Activated CD4-positive, alpha-beta T cell treated with anti-CD3 and anti-CD28 coated beads, Interleukin-2, amount 50 U/mL, for 16 hours (primary cell): ENCODE data around the gene STAG1.
"Not testable (repeated sequence)": the region's sequence is repeated elsewhere in the genome, so short reads cannot be mapped to it uniquely, and the experiment has no call there.

Experiments
- DNase-seq: peaks from one replicate; pipeline ENCODE4 v3.0.0-alpha.2; 2020

Gene STAG1

DNA sequence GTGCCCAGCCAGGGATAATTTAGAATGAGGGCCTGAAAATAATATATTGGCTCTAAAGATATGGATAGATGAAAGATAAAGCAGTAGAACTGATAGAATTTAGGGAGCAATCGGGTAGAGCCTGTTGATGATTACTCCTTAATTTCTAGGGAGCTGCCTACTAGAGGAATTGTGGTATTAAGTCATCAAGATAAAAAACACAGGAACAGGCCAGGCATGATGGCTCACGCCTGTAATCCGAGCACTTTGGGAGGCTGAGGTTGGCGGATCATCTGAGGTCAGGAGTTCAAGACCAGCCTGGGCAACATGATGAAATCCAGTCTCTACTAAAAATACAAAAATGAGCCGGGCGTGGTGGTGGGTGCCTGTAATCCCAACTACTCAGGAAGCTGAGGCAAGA, 371.6 kb downstream of the STAG1 start:
- DNase-seq, result no peak

DNA sequence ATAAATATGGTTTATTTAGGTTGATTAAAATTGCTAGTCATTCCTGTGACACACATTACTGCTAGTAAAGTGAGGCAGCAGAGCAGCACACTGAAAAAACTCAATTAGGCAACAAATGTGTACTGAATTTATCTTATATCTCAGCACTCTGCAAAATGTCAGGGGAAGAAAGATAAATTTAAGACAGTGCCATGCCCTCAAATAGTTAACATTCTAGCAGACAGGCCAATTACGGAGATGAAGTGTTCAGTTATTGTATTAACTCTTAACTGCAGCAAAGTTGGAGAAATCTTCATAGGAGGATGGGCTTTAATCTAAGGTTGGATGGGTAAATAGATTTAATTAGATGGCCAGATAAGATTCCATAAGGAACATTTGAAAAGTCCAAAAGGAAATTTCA, 374.2 kb downstream of the STAG1 start:
- DNase-seq, result no peak

DNA sequence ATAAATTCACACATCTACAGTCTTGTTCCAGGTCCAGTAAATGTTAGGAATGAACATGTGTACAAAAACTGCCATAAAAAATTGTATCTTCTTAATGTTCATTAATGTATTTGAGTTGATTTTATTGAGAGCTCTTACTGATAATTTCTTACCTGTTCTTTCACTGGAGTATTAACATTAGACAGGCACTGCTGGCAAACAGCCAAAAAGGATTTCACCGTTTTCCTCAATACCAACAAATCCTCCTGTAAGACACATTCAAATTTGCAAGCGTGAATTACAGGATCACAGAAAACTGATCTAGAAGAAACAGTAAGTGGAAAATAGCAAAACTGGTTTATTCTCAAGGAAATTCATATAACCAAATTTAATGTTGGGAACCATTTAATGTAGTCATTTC, 374.7 kb downstream of the STAG1 start:
- DNase-seq, result no peak

DNA sequence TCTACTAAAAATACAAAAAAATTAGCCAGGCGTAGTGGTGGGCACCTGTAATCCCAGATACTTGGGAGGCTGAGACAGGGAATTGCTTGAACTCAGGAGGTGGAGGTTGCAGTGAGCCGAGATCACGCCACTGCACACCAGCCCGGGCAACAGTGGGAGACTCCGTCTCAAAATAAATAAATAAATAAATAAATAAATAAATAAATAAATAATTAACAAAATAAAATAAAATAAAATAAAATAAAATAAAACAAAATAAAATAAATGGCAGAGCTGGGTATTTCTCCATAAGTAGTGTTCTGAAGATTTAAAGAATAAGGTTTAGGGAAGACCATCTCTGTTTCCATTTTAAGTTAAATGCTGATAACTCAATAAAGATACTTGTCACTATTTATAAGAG, 376.4 kb downstream of the STAG1 start:
- DNase-seq, result not testable (repeated sequence)

DNA sequence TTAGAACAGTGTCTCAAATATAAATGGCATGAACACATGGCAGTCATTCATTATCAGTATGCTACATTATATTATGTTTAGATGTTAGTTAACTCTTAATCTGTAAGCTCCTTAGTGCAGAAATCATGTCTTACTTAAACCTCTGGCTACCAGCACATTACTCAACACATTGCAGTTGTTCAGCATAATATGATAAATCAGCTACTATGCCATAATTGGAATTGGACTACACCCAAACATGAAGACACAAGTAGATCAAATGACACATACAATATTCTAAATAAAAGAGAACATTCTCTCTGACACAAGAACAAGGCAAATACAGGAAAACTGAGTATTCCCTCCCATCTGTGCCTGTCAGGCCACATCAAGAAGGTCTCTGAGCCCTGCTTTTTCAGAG, 385.9 kb downstream of the STAG1 start:
- no peak for DNase-seq

DNA sequence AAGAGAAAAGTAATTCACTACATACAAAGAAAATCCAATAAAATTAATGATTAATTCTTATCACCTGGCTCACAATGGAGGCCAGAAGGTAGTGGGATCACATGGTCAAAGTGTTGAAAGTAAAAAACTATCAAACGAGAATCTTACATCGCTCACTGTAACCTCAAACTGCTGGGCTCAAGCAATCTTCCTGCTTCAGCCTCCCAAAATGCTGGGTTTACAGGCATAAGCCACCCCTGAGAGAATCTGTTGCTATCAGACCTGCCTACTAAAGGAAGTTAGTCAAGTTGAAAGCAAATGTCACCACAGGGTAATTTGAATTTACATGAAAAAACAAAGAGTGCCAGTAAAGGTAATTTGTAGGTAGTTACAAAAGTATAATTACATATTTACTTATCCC, 398.7 kb downstream of the STAG1 start:
- peak; percentile 73 for DNase-seq

DNA sequence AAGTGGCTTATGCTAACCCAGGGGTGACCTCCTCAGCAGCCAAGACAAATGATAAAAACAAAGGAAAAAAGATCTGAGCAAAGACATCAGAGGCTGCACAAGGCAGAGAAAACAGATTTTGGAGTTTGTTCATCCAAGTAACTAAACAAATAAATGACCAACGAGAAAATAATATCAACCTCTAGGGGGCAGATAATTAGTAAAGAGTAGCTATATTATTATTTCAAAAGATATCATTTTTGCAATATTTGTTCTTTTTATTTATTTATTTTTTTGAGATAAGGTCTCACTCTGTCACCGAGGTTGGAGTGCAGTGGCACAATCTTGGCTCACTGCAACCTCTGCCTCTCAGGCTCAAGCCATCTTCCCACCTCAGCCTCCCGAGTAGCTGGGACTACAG, 400.3 kb downstream of the STAG1 start:
- DNase-seq, result no peak

DNA sequence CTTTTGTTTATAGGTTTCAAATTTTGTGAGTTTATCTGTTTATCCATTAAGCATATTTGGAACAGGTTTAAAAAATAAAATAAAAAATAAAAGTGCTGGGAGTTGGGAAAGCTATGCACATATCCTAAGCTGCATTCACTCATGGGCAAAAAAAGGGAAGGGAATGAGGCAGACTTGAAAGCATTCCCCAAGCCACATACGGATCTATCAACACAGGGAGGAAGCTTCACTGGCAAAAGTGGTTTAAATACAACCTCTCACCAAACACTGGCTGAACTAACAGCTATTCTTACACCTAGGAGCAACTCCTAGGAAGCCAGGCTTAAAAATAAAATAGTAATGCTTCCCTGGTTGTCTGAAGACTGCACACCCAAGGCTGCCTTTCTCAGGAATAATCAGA, 400.8 kb downstream of the STAG1 start:
- DNase-seq, result no peak

DNA sequence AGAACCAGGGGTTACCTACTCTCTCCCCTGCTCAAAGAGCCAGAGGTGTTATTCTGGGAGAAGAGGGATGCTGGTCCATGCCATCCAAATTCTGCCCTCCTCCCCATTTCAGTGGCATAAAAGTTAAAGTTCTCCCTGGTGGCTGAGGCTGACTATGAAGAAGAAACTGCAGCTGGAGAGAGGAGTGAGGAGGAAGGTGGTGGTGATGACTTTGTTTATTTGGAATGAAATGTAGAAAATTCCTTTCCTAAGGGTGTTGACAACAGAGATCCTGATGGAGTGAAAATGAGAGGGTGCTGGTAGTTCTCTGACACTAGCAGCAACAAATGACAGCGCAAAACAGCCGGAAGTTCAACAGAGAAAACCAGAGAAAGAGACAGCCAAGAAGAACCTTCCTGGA, 401.6 kb downstream of the STAG1 start:
- DNase-seq, result no peak

DNA sequence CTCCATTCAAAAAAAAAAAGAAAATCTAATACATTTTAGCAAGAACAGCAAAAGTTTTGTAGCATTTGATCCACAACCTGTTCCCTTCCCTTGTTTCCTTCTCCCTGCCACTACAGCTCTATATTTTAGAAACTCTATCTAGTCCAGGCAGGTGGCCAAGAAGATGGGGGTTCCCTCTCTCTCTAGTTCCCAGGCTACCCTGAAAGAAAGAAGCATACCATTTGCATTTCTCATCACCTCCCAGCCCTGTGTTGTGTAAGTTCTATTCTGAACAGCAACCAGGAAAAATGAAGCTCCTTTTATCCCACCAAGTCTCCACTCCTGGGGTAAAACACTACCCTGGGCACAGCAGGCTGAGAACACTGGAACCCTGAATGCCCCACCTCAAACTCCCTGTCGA, 402.0 kb downstream of the STAG1 start:
- no peak for DNase-seq

DNA sequence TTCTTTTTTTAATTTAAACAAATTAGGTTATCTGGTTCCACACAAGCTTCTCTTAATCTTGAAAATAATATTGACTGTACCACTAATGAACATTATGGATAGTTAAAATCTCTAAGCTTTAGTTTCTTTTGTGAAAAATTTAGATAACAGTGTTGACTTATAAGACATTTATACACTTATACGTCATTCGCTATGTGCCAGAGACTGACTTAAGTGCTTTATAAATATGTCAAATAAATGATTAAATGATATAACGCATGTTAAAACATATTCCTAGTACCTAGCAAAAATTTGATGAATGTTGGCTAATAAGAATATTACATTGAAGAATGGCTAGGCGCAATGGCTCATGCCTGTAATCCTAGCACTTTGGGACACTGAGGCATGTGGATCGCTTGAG, 405.7 kb downstream of the STAG1 start:
- no peak for DNase-seq

DNA sequence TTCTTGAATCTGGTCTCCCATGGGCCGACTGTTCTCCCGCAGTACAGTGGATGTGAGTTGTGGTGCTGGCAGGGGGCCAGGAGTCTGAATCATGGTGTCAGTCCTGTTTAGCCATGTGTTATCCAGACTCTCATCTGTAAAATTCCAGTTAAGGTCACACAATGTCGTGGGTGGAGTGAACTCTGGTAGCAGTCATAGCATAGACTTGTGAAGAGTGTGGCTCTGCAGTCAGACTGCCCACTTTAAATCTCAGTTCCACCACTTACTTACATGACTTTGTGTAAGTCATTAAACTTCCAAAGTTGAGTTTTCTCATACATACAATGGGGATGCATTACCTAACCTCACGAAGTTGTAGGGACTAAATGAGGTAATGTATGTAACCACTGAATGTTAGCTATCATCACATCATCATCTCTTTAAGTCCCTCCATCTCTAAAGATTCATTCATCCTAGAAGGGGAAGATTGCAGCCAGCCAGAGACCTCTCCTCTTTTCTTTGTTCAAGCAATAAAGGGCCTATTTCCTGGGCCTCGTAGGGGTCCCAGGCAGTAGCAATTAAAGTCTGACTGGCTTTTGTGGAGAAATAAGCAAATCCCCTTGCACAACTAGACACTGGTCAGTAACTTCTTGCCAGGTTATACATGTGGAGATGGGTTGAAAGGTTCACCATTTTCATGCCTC, 408.2 kb downstream of the STAG1 start:
- no peak for DNase-seq

DNA sequence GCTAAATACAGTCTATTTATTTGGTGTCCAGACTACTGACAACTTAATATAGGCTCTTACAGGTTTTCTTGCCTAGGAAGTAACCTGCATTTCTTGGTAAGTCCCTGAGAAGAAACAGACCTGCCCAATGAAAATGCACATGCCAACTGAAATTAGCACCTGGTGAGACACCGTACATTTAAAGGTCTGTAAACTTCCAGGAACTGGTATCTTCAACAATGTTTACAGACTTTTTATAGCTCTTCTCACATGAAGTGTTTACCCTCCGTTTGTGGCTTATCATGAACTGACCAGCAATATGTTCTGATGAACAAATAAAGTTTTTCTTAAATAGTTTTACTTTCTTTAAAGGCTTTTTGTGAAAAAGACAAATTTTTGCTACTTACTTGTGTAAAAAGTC, 408.7 kb downstream of the STAG1 start:
- DNase-seq, result no peak

DNA sequence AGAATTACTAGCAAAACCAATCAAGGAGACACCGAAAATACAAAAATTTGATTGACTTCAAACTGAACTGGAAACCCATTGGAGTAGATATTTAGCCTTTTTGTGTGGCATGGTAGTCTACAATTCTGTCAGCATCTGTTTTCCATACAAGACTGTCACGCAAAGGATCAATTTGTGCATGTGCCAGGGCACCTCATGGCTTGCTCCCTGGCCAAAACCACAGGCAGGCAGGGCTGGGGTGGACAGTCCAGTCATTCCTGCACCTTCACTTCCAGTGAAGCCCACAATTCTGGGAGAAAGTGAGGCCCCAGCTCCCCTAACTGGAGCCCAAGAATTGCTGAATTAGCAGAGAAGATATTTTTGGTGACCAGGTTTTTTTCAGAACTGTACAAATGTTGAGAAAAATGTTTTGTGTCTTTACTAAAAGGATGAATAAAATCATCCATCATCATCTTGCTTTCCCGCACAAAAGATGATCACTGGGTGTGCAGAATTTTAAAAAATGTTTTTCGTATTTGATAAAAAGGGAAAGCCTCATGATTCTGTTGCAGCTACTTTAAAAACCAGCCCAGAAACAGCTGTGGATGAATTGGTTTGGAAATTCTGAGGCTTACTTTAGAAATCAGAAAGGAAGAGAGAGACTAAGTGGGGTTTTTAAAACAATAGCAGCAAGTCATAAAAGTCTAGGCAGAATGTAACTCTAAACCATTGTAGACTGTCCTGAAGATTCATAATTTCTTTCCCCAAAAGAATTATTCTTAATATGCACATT, 415.7 kb downstream of the STAG1 start:
- DNase-seq, result no peak

DNA sequence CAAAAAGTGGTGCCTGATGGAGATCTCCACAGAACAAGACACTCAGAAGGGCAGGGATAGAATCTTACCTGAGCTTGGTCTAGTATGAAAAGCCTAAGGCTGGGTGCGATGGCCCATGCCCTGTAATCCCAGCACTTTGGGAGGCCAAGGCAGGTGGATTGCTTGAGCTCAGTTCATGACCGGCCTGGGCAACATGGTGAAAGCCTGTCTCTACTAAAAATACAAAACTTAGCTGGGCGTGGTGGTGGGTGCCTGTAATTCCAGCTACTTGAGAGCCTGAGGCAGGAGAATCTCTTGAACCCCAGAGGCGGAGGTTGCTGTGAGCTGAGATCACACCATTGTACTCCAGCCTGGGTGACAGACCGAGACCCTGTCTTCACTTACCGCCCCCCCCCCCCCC, 417.5 kb downstream of the STAG1 start:
- not testable (repeated sequence) for DNase-seq

DNA sequence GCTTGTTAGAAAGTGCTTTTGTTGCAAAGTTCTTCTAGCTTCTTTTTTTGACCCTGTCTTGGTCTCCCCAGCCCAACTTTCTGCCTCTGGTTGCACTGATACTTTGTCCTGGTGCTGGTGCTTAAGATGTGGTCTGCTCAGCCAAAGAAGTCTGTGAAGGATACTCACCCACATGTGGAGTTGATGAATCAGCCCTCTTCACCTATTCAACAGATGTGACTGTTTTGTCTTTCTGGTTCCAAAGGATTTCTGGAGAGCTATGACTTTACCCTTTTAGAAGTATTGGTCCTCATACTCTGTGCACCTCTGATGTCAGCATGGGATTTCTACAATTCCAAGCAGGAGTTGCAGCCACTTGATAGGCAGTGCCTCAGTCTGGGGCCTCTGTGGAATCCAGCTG, 418.0 kb downstream of the STAG1 start:
- no peak for DNase-seq

DNA sequence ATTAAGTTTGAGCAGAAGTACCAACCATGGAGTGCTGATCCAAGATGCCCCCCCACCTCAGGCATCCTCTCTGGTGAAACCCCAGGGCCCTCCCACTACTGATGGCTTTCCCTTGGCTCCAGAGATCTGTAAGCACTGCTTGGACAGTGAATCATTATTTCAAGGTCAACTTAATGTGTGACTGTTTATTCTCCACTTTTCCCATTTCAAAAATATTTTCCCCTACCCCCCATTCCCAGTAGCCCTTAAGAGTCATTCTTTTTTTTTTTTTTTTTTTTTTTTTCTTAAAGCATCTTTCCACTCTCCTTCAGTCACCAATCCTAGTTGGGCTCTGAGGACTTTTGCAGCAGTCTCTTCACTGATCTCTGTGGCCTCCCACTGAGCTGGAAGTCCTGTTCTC, 419.4 kb downstream of the STAG1 start:
- no peak for DNase-seq

DNA sequence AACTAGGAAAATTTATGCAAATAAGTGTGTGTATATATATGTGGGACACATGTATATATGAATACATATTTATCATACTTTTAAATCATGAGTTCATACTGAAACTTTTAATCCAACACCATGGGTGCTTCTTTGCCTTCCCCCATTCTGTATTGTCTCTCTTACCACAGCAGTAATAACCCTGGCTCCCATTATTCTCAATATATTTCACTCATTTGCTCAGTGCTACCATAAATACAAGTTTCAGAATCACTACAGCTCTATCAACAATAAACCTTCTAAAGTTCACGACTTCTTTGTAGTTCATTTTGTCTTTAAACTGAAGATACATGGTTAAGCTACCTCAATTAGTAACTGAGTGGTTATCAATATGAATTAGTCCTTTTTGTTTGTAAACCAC, 419.9 kb downstream of the STAG1 start:
- DNase-seq, result no peak

DNA sequence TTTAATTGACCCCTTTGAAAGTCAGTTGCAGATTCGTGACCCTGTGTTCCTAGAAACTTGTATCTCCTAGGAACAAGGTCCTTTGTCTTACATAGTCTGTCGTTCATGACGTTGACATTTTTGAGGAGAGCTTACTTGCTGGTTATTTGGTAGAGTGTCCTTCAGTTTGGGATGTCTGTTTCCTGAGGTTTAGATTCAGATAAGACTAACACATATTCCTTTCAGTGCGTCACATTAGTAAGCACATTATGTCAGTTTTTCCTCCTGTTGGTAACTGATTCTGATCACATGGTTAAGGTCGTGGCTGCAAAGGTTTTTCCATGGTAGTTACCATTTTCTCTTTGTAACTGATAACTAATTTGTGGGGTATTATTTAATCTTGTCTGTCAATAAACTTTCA, 421.3 kb downstream of the STAG1 start:
- DNase-seq, result no peak

DNA sequence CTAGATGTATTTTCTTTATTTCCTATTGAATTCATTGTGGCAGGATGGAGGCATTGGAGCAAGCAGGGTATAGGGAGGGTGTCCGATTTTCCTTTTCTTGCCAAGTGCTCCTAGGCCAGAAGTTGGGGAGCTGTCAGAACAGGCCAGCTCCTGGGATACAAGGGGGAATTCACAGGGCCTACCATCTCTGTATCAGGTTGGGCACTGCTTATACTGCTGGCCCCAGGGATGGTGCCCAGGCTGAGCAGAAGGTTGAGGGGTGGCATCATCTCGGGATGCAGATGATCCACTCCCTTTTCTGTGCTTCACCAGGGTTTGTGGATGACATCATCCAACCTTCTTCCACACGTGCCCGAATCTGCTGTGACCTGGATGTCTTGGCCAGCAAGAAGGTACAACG, 422.6 kb downstream of the STAG1 start:
- DNase-seq, result no peak

DNA sequence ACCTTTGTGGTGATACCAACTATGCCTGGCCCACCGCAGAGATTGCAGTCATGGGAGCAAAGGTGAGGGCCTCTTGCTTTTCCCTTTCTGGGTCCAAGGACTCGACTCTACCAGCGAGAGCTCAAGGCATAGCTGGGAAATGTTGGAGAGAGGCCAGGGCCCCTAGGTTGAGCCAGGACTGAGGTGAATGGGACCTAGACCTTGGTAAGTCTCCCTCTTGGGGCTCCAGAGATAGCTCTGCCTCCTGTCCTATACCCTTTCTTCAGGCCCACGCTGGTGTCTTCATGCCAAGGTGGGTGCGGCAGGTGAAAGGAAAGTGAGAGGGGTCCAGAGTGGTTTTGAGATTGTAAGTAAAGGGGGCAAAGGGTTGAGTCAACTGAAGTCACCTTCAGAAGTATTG, 424.5 kb downstream of the STAG1 start:
- DNase-seq, result no peak

DNA sequence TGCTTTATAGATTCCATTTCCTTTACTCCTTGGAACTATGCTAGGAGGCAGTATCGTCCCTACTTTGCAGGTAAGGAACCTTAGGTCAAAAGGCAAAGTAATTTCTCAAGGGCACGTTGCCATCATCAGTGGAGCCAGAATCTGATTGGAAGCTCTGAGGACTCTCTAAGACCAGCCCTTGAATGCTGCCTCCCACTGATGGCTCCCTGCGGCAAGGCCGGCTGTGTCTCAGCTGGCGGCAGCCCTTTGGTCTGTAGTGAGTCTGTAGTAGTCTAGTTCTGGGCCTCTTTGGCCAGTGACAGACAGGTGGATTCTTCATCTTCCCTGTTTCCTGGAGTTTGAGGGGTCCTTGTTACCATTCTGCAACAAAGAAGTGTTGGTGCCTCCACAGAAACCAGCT, 425.9 kb downstream of the STAG1 start:
- no peak for DNase-seq

DNA sequence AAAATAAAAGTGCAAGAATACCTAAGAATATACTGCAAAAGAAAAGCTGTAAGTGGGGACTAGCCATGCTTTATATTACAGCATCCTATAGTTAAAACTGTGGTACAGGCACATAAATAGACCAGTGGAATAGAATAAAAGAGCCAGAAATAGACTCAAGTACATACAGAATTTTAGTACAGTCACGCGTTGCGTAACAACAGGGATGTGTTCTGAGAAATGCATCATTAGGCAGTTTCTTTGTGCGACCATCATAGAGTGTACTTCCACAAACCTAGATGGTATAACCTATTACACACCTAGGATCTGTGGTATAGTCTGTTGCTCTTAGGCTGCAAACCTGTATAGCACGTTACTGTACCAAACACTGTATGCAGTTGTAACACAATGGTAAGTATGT, 440.2 kb downstream of the STAG1 start:
- DNase-seq, result no peak

DNA sequence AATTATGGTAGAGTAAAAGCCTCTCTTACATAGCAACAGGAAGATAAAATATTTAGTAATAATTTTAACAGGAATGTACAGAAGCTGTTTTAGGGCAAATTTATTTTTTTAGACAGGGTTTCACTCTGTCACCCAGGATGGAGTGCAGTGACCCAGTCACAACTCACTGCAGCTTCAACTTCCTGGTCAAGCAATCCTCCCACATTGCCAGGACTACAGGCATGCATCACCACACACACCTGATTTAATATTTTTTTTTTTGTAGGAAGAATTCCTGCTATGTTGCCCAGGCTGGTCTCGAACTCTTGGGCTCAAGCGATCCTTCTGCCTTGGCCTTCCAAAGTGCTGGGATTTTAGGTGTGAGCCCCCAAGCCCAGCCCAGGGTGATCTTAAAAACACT, 440.9 kb downstream of the STAG1 start:
- no peak for DNase-seq

DNA sequence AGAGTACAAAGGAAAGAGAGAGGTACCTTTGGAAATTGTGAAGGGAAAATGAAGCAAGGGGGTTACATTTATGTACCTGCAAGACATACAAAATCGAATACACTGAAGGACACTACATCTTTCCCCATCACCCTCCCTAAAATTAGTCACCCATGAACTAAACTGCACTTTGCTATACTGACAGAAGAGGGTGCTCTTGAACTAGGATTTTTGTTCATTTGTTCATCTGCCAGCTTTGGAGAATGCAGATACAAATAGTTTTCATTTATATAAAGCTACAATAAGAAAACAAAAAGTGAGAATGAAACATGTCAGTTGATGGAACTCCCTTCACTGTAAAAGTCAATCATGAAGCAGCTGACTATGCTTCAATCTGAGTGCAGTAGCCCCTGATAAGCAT, 446.3 kb downstream of the STAG1 start:
- peak; percentile 31 for DNase-seq
